Transverse colon (tissue), 3 donors: ENCODE results near the gene ALDH3A2.

Source experiments
- POLR2A ChIP-seq: fragments of 450-650 bp; IDR thresholded peaks from one replicate; pipeline ENCODE4 v1.6.1; 2016; ENCODE audit warnings: antibody characterized with exemption, mild to moderate bottlenecking, moderate library complexity
- TF ChIP-seq, protein P1 (sequence below), 5 experiments: fragments of 200-600 bp in 3 of 5; fragments of 450-650 bp in 2 of 5; sonication (generic) in 3 of 5; IDR thresholded peaks; 1 replicate in 2 of 5; 2 replicates in 3 of 5; pipeline ENCODE4 v1.5.1; 2016 to 2017; ENCODE audit warnings: antibody characterized with exemption in 5 of 5, inconsistent platforms in 3 of 5, mild to moderate bottlenecking in 2 of 5, moderate library complexity in 1 of 5

DNA sequence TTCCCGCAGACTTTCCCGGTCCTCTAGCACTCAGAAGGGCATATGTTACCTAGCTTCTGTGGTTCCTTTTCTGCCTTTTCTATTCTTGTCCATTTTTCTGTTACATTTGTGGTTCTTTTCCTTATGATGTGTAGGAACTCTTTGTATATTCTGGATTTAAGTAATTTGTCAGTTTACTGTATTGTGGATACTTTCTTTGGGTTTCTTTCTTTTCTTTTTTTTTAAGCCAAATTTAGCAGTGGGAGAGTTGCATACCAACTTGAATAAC, 657 bp downstream of the ALDH3A2 start:
- TF ChIP-seq, protein P1, sequence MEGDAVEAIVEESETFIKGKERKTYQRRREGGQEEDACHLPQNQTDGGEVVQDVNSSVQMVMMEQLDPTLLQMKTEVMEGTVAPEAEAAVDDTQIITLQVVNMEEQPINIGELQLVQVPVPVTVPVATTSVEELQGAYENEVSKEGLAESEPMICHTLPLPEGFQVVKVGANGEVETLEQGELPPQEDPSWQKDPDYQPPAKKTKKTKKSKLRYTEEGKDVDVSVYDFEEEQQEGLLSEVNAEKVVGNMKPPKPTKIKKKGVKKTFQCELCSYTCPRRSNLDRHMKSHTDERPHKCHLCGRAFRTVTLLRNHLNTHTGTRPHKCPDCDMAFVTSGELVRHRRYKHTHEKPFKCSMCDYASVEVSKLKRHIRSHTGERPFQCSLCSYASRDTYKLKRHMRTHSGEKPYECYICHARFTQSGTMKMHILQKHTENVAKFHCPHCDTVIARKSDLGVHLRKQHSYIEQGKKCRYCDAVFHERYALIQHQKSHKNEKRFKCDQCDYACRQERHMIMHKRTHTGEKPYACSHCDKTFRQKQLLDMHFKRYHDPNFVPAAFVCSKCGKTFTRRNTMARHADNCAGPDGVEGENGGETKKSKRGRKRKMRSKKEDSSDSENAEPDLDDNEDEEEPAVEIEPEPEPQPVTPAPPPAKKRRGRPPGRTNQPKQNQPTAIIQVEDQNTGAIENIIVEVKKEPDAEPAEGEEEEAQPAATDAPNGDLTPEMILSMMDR (IDR thresholded peaks at IDR 0.05), result no peak
- TF ChIP-seq POLR2A, result no peak
